GM12878 (cell line): Measurements from ENCODE around the gene SERPINA9. TPM values are rescaled to one million over a fixed set of nuclear protein-coding genes. Genes with fewer than 3 reads are reported as not detected.

Experiments used
- ATAC-seq: fragments of 200-7000 bp; cut with Tn5 transposase; 3 replicates; pipeline ENCODE4 v1.9.1; 2020; ENCODE audit warnings: mild to moderate bottlenecking, moderate library complexity
- BruUV-seq: library from RNA; stranded (reverse); fragments of 400-500 nt; replicated peaks from 2 replicates; lab custom pipeline; 2021; lab: Mats Ljungman, UMichigan
- CTCF ChIA-PET: fragments of 300-600 bp; sonication (Branson Sonifier 250); formaldehyde crosslinking; extraction: SDS; loops from one replicate; lab custom pipeline; 2021; ENCODE audit warnings: inconsistent platforms; lab: Yijun Ruan, JAX
- POLR2A ChIA-PET: fragments of 350-600 bp; formaldehyde crosslinking; extraction: SDS; loops from one replicate; lab custom pipeline; 2021; ENCODE audit warnings: inconsistent platforms; lab: Charles Lee
- RAD21 ChIA-PET: fragments of 300-600 bp; sonication (Branson Sonifier 250); formaldehyde crosslinking; loops from one replicate; lab custom pipeline; 2023; ENCODE audit warnings: antibody characterized with exemption; ENCODE audit not compliant: unreplicated experiment; lab: Charles Lee
- SMC1A ChIA-PET: fragments of 300-600 bp; sonication (Branson Sonifier 250); formaldehyde crosslinking; loops from one replicate; lab custom pipeline; 2023; ENCODE audit not compliant: unreplicated experiment, uncharacterized antibody; lab: Charles Lee
- DNase-seq: peaks from one replicate; pipeline ENCODE4 v3.0.0-alpha.2; 2011; ENCODE audit warnings: low read depth, low spot score
- FAIRE-seq: peaks from 3 replicates; lab custom pipeline; 2011; peaks lifted over from hg19 to GRCh38; lab: Jason Lieb, UNC
- H2AFZ ChIP-seq: 2 replicates; pipeline ENCODE4 v1.6.0; 2011; ENCODE audit warnings: low read depth, low read length, control low read depth; ENCODE audit not compliant: control insufficient read depth
- H3K27ac ChIP-seq: 2 replicates; pipeline ENCODE4 v1.5.1; 2011; ENCODE audit warnings: control low read depth; ENCODE audit not compliant: control insufficient read depth, insufficient read depth
- H3K27me3 ChIP-seq, 2 experiments: replicated peaks in 1 of 2; 2 replicates each; pipeline versions ENCODE4 v1.6.0 to v1.6.1; 2011; ENCODE audit warnings: low read length in 1 of 2; ENCODE audit not compliant: control insufficient read depth in 2 of 2, insufficient read depth in 2 of 2
- H3K36me3 ChIP-seq, 2 experiments: 2 replicates each; pipeline ENCODE4 v1.5.1; 2011; ENCODE audit warnings: low read length in 1 of 2; ENCODE audit not compliant: control insufficient read depth in 2 of 2, insufficient read depth in 2 of 2
- H3K4me1 ChIP-seq: 2 replicates; pipeline ENCODE4 v1.6.1; 2011; ENCODE audit warnings: mild to moderate bottlenecking, low read length, moderate library complexity, mixed read lengths; ENCODE audit not compliant: control insufficient read depth, insufficient read depth
- H3K4me2 ChIP-seq: 2 replicates; pipeline ENCODE4 v1.6.0; 2011; ENCODE audit warnings: control low read depth; ENCODE audit not compliant: control insufficient read depth, insufficient read depth
- H3K4me3 ChIP-seq: fragments of 200-600 bp; sonication (generic); 2 replicates; pipeline ENCODE4 v1.5.1; 2016
- H3K79me2 ChIP-seq: 2 replicates; pipeline ENCODE4 v1.6.0; 2011; ENCODE audit warnings: low read length; ENCODE audit not compliant: control insufficient read depth, insufficient read depth
- H3K9ac ChIP-seq: 2 replicates; pipeline ENCODE4 v1.8.0; 2011; ENCODE audit warnings: low read length, control low read depth, mixed read lengths; ENCODE audit not compliant: control insufficient read depth, insufficient read depth
- H3K9me3 ChIP-seq: replicated peaks from 3 replicates; pipeline ENCODE4 v1.5.1; 2011; ENCODE audit warnings: mild to moderate bottlenecking, low read length; ENCODE audit not compliant: control insufficient read depth, insufficient read depth
- H4K20me1 ChIP-seq: 2 replicates; pipeline ENCODE4 v1.6.0; 2011; ENCODE audit not compliant: control insufficient read depth, insufficient read depth
- ATF2 ChIP-seq: IDR thresholded peaks from 2 replicates; pipeline ENCODE4 v1.6.1; 2012; ENCODE audit warnings: low read length, inconsistent platforms
- BCL11A ChIP-seq: IDR thresholded peaks from 2 replicates; pipeline ENCODE4 v1.6.1; 2011; ENCODE audit warnings: low read depth, low read length
- HDGF ChIP-seq: fragments of 450-650 bp; IDR thresholded peaks from 2 replicates; pipeline ENCODE4 v1.6.1; 2016; ENCODE audit warnings: antibody characterized with exemption
- HSF1 ChIP-seq: fragments of 150-350 bp; IDR thresholded peaks from 2 replicates; pipeline ENCODE4 v1.6.1; 2014; ENCODE audit warnings: mild to moderate bottlenecking, low read depth, low read length
- MYB ChIP-seq: fragments of 150-350 bp; IDR thresholded peaks from 2 replicates; pipeline ENCODE4 v1.6.1; 2014; ENCODE audit warnings: mild to moderate bottlenecking, low read depth, low read length, borderline replicate concordance
- PKNOX1 ChIP-seq: fragments of 450-650 bp; IDR thresholded peaks from 2 replicates; pipeline ENCODE4 v1.6.1; 2016; ENCODE audit warnings: mild to moderate bottlenecking
- SKIL ChIP-seq: fragments of 450-650 bp; IDR thresholded peaks from 2 replicates; pipeline ENCODE4 v1.6.1; 2017; ENCODE audit warnings: mild to moderate bottlenecking, low read depth, inconsistent platforms; ENCODE audit not compliant: poor library complexity, severe bottlenecking
- SP1 ChIP-seq: IDR thresholded peaks from one replicate; pipeline ENCODE4 v1.6.1; 2011; ENCODE audit warnings: low read depth, low read length
- SPI1 ChIP-seq: IDR thresholded peaks from 2 replicates; pipeline ENCODE4 v1.6.1; 2011; ENCODE audit warnings: low read depth, mild to moderate bottlenecking, low read length, moderate library complexity, borderline replicate concordance; ENCODE audit not compliant: insufficient read depth
- SREBF2 ChIP-seq: IDR thresholded peaks from 2 replicates; pipeline ENCODE4 v1.6.1; 2012; ENCODE audit warnings: mild to moderate bottlenecking, low read length
- STAT1 ChIP-seq: fragments of 450-650 bp; conservative IDR thresholded peaks from 2 replicates; pipeline ENCODE4 v1.6.1; 2014; ENCODE audit warnings: antibody characterized with exemption, mild to moderate bottlenecking
- TARDBP ChIP-seq: IDR thresholded peaks from 2 replicates; pipeline ENCODE4 v1.6.1; 2016; ENCODE audit warnings: borderline replicate concordance
- ZNF207 ChIP-seq: fragments of 450-650 bp; IDR thresholded peaks from 2 replicates; pipeline ENCODE4 v1.6.1; 2014; ENCODE audit warnings: antibody characterized with exemption, mild to moderate bottlenecking, borderline replicate concordance
- ZNF217 ChIP-seq: fragments of 450-650 bp; IDR thresholded peaks from 2 replicates; pipeline ENCODE4 v1.6.1; 2017; ENCODE audit warnings: antibody characterized with exemption, mild to moderate bottlenecking
- WGBS: methylation state at CpG from one replicate; pipeline ENCODE4 v1.1.6; 2016; ENCODE audit warnings: low lambda C conversion rate; ENCODE audit not compliant: insufficient replicate concordance, insufficient coverage; ENCODE audit errors: missing lambda C conversion rate; 5-methylcytosine and 5-hydroxymethylcytosine counted together
- in situ Hi-C: fragments of 300-500 bp; cut with MboI; formaldehyde crosslinking; loops from 9 replicates; pipeline ENCODE4 v1.14.3; 2018; ENCODE audit warnings: mixed read lengths
- intact Hi-C: fragments of 100-400 bp; cut with micrococcal nuclease; formaldehyde crosslinking; loops from one replicate; pipeline ENCODE4 v1.14.2; 2022; ENCODE audit not compliant: unreplicated experiment
- polyA plus RNA-seq, 11 experiments: library from polyadenylated mRNA; depleted of rRNA in 4 of 11; unstranded in 6 of 11; stranded (reverse) in 5 of 11; fragments of >200 nt; fragmentation: Nextera tagmentation in 4 of 11; fragmentation: Illumina TruSeq in 1 of 11; extraction: Ambion mirVana in 4 of 11; extraction: Trizol in 1 of 11; gene quantifications; 1 replicate in 1 of 11; 2 replicates in 10 of 11; pipeline versions ENCODE4 v1.2.1 to v1.2.3, GENCODE V29; 2011 to 2016; ENCODE audit warnings: inconsistent platforms in 2 of 11, missing spikeins in 2 of 11, low read depth in 1 of 11
- total RNA-seq, 4 experiments: library from RNA; depleted of rRNA in 3 of 4; stranded (reverse); fragments of >200 nt in 3 of 4; fragmentation: Illumina TruSeq in 1 of 4; extraction: Trizol in 1 of 4; gene quantifications; 2 replicates each; pipeline versions ENCODE4 v1.2.1 to v1.2.3, GENCODE V29; 2013 to 2021

SERPINA9 gene
- total and polyA plus RNA-seq, 10 of the 15 experiments (the other 5 are each of a cell fraction or from before 2014, with no cell fraction given): 0.05 TPM; not detected in 9

- H3K9me3 ChIP-seq: no peaks in the 10 kb centered on the region
- no peak overlapping the region for H3K4me3 ChIP-seq
- ChIA-PET SMC1A (interaction anchor here (0.6 kb wide), 1 partner anchor 722 kb away, joined by 3 read pairs; no protein-coding TSS in a partner anchor), POLR2A (interaction anchor here (0.7 kb wide), 1 partner anchor 760 kb away, joined by 4 read pairs; no protein-coding TSS in a partner anchor), RAD21 (no interaction called here), CTCF (no interaction called here)
- no peaks in the 10 kb centered on the region for H3K36me3 ChIP-seq
- no peak for ATAC-seq
- H3K4me2 ChIP-seq: no peak overlapping the region
- WGBS: 30% methylated on average over 14 of the region's 16 CpGs
- H3K4me1 ChIP-seq: no peaks in the 10 kb centered on the region
- no TSS peak for BruUV-seq
- no peak overlapping the region for H3K9ac ChIP-seq
- in situ Hi-C loops: no loop called here
- intact Hi-C loops: no loop called here
- FAIRE-seq: no peak
- no peak for DNase-seq
- TF ChIP-seq HSF1: no peak
- no peak for TF ChIP-seq TARDBP
- no peak for TF ChIP-seq ATF2
- no peak for TF ChIP-seq ZNF207
- TF ChIP-seq SPI1: no peak
- TF ChIP-seq MYB: no peak
- no peak for TF ChIP-seq SP1
- TF ChIP-seq STAT1: no peak
- TF ChIP-seq SREBF2: no peak
- no peak for TF ChIP-seq BCL11A
- no peak for TF ChIP-seq SKIL
- no peak for TF ChIP-seq PKNOX1
- no peak for TF ChIP-seq HDGF
- no peak for TF ChIP-seq ZNF217
- no peak overlapping the region for H3K27ac ChIP-seq
- H4K20me1 ChIP-seq: no peaks in the 10 kb centered on the region
- H3K79me2 ChIP-seq: no peaks in the 10 kb centered on the region
- H3K27me3 ChIP-seq: no peaks in the 10 kb centered on the region; a peak in 1 of 4 replicates
- no peak overlapping the region for H2AFZ ChIP-seq
Measured at GRCh38 chr14:94501588-94502516, 25.9 kb upstream of the SERPINA9 start.
